ENCODE measurements around the gene RHOV. TPM values are rescaled to one million over a fixed set of nuclear protein-coding genes. Genes with fewer than 3 reads are reported as not detected.

The RHOV gene
- total RNA-seq, 1 donor from 2014 or later: not detected

- H3K27me3 ChIP-seq: no peaks in the 10 kb centered on the region
- H3K9me3 ChIP-seq: no peaks in the 10 kb centered on the region
- H3K4me1 ChIP-seq: peaks cover 19 to 24% of the 10 kb centered on the region in 2 donors
- H3K36me3 ChIP-seq: peaks cover 6 to 8% of the 10 kb centered on the region in 2 donors
- H3K27ac ChIP-seq: peak overlapping the region; percentile 6 to 96
- TF ChIP-seq, protein P1, sequence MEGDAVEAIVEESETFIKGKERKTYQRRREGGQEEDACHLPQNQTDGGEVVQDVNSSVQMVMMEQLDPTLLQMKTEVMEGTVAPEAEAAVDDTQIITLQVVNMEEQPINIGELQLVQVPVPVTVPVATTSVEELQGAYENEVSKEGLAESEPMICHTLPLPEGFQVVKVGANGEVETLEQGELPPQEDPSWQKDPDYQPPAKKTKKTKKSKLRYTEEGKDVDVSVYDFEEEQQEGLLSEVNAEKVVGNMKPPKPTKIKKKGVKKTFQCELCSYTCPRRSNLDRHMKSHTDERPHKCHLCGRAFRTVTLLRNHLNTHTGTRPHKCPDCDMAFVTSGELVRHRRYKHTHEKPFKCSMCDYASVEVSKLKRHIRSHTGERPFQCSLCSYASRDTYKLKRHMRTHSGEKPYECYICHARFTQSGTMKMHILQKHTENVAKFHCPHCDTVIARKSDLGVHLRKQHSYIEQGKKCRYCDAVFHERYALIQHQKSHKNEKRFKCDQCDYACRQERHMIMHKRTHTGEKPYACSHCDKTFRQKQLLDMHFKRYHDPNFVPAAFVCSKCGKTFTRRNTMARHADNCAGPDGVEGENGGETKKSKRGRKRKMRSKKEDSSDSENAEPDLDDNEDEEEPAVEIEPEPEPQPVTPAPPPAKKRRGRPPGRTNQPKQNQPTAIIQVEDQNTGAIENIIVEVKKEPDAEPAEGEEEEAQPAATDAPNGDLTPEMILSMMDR (IDR thresholded peaks at IDR 0.05): no peak
- no peak for DNase-seq (ENCODE audit: low spot score in 2 of 2)
- no peak overlapping the region for H3K4me3 ChIP-seq
- intact Hi-C loops (cut with DNase I): loop anchor here (5.0 kb wide), 1 partner anchor 424 kb away; the partner anchor contains the start of genes NUSAP1 and OIP5
Measured at GRCh38 chr15:40908095-40908494, 34.1 kb upstream of the RHOV start.

GRCh38 chr15:40906991-40907802 is 33.2 kb upstream of the RHOV start:
- DNase-seq (ENCODE audit: low spot score in 2 of 2): peak in 1 of 2 donors; percentile 77
- Histone ChIP-seq H3K4me3 (peak overlapping the region; percentile 32 to 66), H3K4me1 (peaks cover 19 to 24% of the 10 kb centered on the region in 2 donors)

GRCh38 chr15:40906091-40906990 is 32.3 kb upstream of the RHOV start:
- Histone ChIP-seq H3K4me1 (peaks cover 19 to 24% of the 10 kb centered on the region in 2 donors), H3K9me3 (no peaks in the 10 kb centered on the region), H3K27me3 (no peaks in the 10 kb centered on the region), H3K27ac (peak overlapping the region; percentile 96), H3K4me3 (peak overlapping the region; percentile 32 to 66), H3K36me3 (peaks cover 18 to 24% of the 10 kb centered on the region in 2 donors)
- TF ChIP-seq, protein P1 (IDR thresholded peaks at IDR 0.05): peak; percentile 75 to 82 (median 75)
- intact Hi-C loops (cut with DNase I): loop anchor here (1.0 to 5.0 kb wide), 7 partner anchors 12 to 426 kb away; partner anchors contain the start of genes CHAC1, NUSAP1, OIP5 and VPS18
- DNase-seq (ENCODE audit: low spot score in 2 of 2): peak; percentile 79 to 95

More at GRCh38 chr15:40906991-40907802, 33.2 kb upstream of the RHOV start:
- H3K9me3 ChIP-seq: no peaks in the 10 kb centered on the region
- H3K27me3 ChIP-seq: no peaks in the 10 kb centered on the region
- peaks cover 13 to 17% of the 10 kb centered on the region in 2 donors for H3K36me3 ChIP-seq
- intact Hi-C loops (cut with DNase I): loop anchor here (1.0 to 5.0 kb wide), 7 partner anchors 13 to 425 kb away; partner anchors contain the start of genes CHAC1, NUSAP1, OIP5 and VPS18
- peak overlapping the region; percentile 96 for H3K27ac ChIP-seq
- TF ChIP-seq, protein P1 (IDR thresholded peaks at IDR 0.05): no peak

DNA sequence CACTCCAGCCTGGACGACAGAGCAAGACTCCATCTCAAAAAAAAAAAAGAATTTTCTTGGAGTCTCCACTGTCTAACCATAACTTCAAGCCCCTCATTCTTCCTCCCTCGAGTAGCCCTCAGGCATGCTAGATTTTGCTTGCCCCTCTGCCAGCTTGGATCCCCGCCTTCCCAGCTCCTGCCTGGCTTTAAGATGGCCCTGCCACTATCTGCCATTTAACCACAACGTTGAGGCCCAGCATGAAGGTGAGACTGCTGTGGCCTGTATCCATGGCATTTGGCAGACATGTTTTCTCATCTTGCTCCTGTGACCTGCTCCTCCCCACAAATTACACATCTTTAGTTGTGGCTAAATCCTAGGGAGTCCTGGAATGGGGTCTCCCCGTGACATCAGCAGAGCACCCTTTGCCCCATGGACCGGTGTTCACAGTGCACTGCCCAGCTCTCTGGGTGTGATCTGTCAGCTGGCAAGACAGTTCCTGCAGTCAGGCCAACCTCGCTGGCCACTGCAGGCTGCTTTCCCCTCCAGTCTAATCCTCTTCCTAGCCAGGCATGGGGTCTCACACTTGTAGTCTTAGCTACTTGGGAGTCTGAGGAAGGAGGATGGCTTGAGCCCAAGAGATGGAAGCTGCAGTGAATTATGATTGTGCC is 30.6 kb upstream of the RHOV start:
- Histone ChIP-seq H3K4me1 (peaks cover 19 to 24% of the 10 kb centered on the region in 2 donors), H3K4me3 (no peak overlapping the region), H3K9me3 (no peaks in the 10 kb centered on the region), H3K27me3 (no peaks in the 10 kb centered on the region), H3K36me3 (peaks cover 34 to 40% of the 10 kb centered on the region in 2 donors), H3K27ac (peak overlapping the region; percentile 96)
- intact Hi-C loops (cut with DNase I): loop anchor here (1.0 to 5.0 kb wide), 5 partner anchors 114 to 428 kb away; partner anchors contain the start of genes CHP1, EXD1, INO80 and NUSAP1
- DNase-seq (ENCODE audit: low spot score in 2 of 2): no peak
- TF ChIP-seq, protein P1 (IDR thresholded peaks at IDR 0.05): no peak

All from ascending aorta (tissue), 2 donors.